Suppressor macrophage treated with lipopolysaccharide for 1 hour (primary cell): ENCODE results near the gene P2RY8.
"Not testable (repeated sequence)": the region's sequence is repeated elsewhere in the genome, so short reads cannot be mapped to it uniquely, and the experiment has no call there.

Source experiments
- DNase-seq, 3 donors: peaks; one replicate each; pipeline ENCODE4 v3.0.0-alpha.2; 2020 to 2022

Gene P2RY8

GRCh38 chrX:1442724-1443367 lies 94.1 kb downstream of the P2RY8 start:
- no peak for DNase-seq

GRCh38 chrX:1442016-1442665 lies 94.8 kb downstream of the P2RY8 start:
- no peak for DNase-seq

- no peak for DNase-seq
Measured at GRCh38 chrX:1440506-1440905, 96.5 kb downstream of the P2RY8 start.

GRCh38 chrX:1435241-1435895 lies 101.6 kb downstream of the P2RY8 start:
- no peak for DNase-seq

- DNase-seq, result no peak
Measured at GRCh38 chrX:1434871-1435240, 102.1 kb downstream of the P2RY8 start.

- no peak for DNase-seq
Measured at GRCh38 chrX:1433646-1434357, 103.2 kb downstream of the P2RY8 start.

GRCh38 chrX:1430451-1430850 lies 106.5 kb downstream of the P2RY8 start:
- DNase-seq, result no peak

- no peak for DNase-seq
Measured at GRCh38 chrX:1427756-1428155, 109.2 kb downstream of the P2RY8 start.

GRCh38 chrX:1426321-1426720 lies 110.7 kb downstream of the P2RY8 start:
- not testable (repeated sequence) for DNase-seq

- DNase-seq, result no peak
Measured at GRCh38 chrX:1425381-1425780, 111.6 kb downstream of the P2RY8 start.

- no peak for DNase-seq
Measured at GRCh38 chrX:1424147-1424851, 112.7 kb downstream of the P2RY8 start.

GRCh38 chrX:1423215-1423614 lies 113.8 kb downstream of the P2RY8 start:
- DNase-seq, result no peak

GRCh38 chrX:1422135-1422465 lies 114.9 kb downstream of the P2RY8 start:
- DNase-seq, result no peak

- DNase-seq, result no peak
Measured at GRCh38 chrX:1421433-1422134, 115.4 kb downstream of the P2RY8 start.

GRCh38 chrX:1420371-1420770 lies 116.6 kb downstream of the P2RY8 start:
- no peak for DNase-seq

GRCh38 chrX:1419545-1420355 lies 117.2 kb downstream of the P2RY8 start:
- DNase-seq, result no peak

- DNase-seq, result no peak
Measured at GRCh38 chrX:1418901-1419544, 118.0 kb downstream of the P2RY8 start.

- no peak for DNase-seq
Measured at GRCh38 chrX:1417921-1418771, 118.8 kb downstream of the P2RY8 start.

- DNase-seq, result no peak
Measured at GRCh38 chrX:1416965-1417760, 119.8 kb downstream of the P2RY8 start.
